IMR-90 (cell line): ENCODE measurements around the gene VEPH1. TPM values are rescaled to one million over a fixed set of nuclear protein-coding genes. Genes with fewer than 3 reads are reported as not detected.

Source experiments
- ATAC-seq: fragments of 200-7000 bp; cut with Tn5 transposase; 2 replicates; pipeline ENCODE4 v1.9.1; 2020; ENCODE audit warnings: low read depth, mild to moderate bottlenecking, moderate library complexity
- BruUV-seq: library from RNA; stranded (reverse); fragments of 400-500 nt; replicated peaks from 2 replicates; lab custom pipeline; 2021; lab: Mats Ljungman, UMichigan
- CTCF ChIA-PET: fragments of 300-600 bp; formaldehyde crosslinking; extraction: SDS; loops from one replicate; lab custom pipeline; 2021; ENCODE audit warnings: antibody characterized with exemption; lab: Yijun Ruan, JAX
- POLR2A ChIA-PET: fragments of 300-600 bp; sonication (Branson Sonifier 250); formaldehyde crosslinking; loops from one replicate; lab custom pipeline; 2022; ENCODE audit warnings: antibody characterized with exemption; ENCODE audit not compliant: unreplicated experiment; lab: Charles Lee
- DNase-seq: peaks from one replicate; pipeline ENCODE4 v3.0.0; 2013
- H2AFZ ChIP-seq: replicated peaks from 2 replicates; pipeline ENCODE3; 2013; ENCODE audit warnings: low read length, mild to moderate bottlenecking; ENCODE audit not compliant: poor library complexity
- H2AK5ac ChIP-seq: 2 replicates; pipeline ENCODE4 v1.6.1; 2013; ENCODE audit warnings: low read depth, low read length, inconsistent platforms
- H2AK9ac ChIP-seq: replicated peaks from 2 replicates; pipeline ENCODE3; 2013; ENCODE audit warnings: mild to moderate bottlenecking, low read depth, low read length, moderate library complexity; ENCODE audit not compliant: poor library complexity
- H2BK120ac ChIP-seq: 2 replicates; pipeline ENCODE4 v1.6.1; 2013; ENCODE audit warnings: low read depth, low read length, inconsistent platforms
- H2BK15ac ChIP-seq: 3 replicates; pipeline ENCODE4 v1.6.1; 2013; ENCODE audit warnings: low read depth, low read length, inconsistent platforms
- H2BK20ac ChIP-seq: 2 replicates; pipeline ENCODE4 v1.6.1; 2013; ENCODE audit warnings: low read depth, mild to moderate bottlenecking, inconsistent platforms, low read length, moderate library complexity
- H2BK5ac ChIP-seq: 2 replicates; pipeline ENCODE4 v1.6.1; 2013; ENCODE audit warnings: mild to moderate bottlenecking, low read depth, low read length, inconsistent platforms; ENCODE audit not compliant: poor library complexity, severe bottlenecking
- H3K14ac ChIP-seq: replicated peaks from 2 replicates; pipeline ENCODE4 v1.6.1; 2013; ENCODE audit warnings: low read depth, low read length, inconsistent platforms
- H3K18ac ChIP-seq: 2 replicates; pipeline ENCODE4 v1.6.1; 2013; ENCODE audit warnings: low read depth, low read length, control low read depth
- H3K23ac ChIP-seq: 2 replicates; pipeline ENCODE4 v1.6.1; 2013; ENCODE audit warnings: low read depth, low read length, inconsistent platforms
- H3K27ac ChIP-seq: 2 replicates; pipeline ENCODE4 v1.5.1; 2013; ENCODE audit warnings: mild to moderate bottlenecking, control low read depth, low read length; ENCODE audit not compliant: insufficient read depth
- H3K27me3 ChIP-seq: 2 replicates; pipeline ENCODE4 v1.6.1; 2013; ENCODE audit warnings: low read length; ENCODE audit not compliant: control insufficient read depth, insufficient read depth
- H3K36me3 ChIP-seq: 2 replicates; pipeline ENCODE4 v1.6.1; 2013; ENCODE audit warnings: low read length, mixed read lengths; ENCODE audit not compliant: control insufficient read depth, insufficient read depth
- H3K4ac ChIP-seq: 2 replicates; pipeline ENCODE4 v1.6.1; 2013; ENCODE audit warnings: low read depth, low read length, inconsistent platforms
- H3K4me1 ChIP-seq: 2 replicates; pipeline ENCODE4 v1.6.1; 2013; ENCODE audit warnings: low read length, mixed read lengths; ENCODE audit not compliant: control insufficient read depth, insufficient read depth
- H3K4me2 ChIP-seq: 2 replicates; pipeline ENCODE4 v1.6.1; 2013; ENCODE audit warnings: low read depth, mild to moderate bottlenecking, control low read depth, low read length, moderate library complexity
- H3K4me3 ChIP-seq: 2 replicates; pipeline ENCODE4 v1.5.1; 2013; ENCODE audit warnings: low read depth, mild to moderate bottlenecking, control low read depth, low read length, moderate library complexity; ENCODE audit not compliant: insufficient read depth
- H3K56ac ChIP-seq: 2 replicates; pipeline ENCODE4 v1.6.1; 2013; ENCODE audit warnings: low read length, inconsistent platforms; ENCODE audit not compliant: insufficient read depth; ENCODE audit errors: extremely low read depth
- H3K79me1 ChIP-seq, 2 experiments: 2 replicates each; pipeline ENCODE4 v1.6.1; 2013; ENCODE audit warnings: low read length in 2 of 2, inconsistent platforms in 1 of 2, low read depth in 1 of 2
- H3K9ac ChIP-seq: 2 replicates; pipeline ENCODE4 v1.6.1; 2013; ENCODE audit warnings: low read depth, low read length, control low read depth
- H3K9me1 ChIP-seq: 2 replicates; pipeline ENCODE4 v1.6.1; 2013; ENCODE audit warnings: low read length, inconsistent platforms; ENCODE audit not compliant: insufficient read depth
- H3K9me3 ChIP-seq: 2 replicates; pipeline ENCODE4 v1.6.1; 2013; ENCODE audit warnings: low read length; ENCODE audit not compliant: control insufficient read depth, insufficient read depth
- H4K20me1 ChIP-seq: 2 replicates; pipeline ENCODE4 v1.6.1; 2013; ENCODE audit warnings: low read length, inconsistent platforms; ENCODE audit not compliant: insufficient read depth
- H4K5ac ChIP-seq: 2 replicates; pipeline ENCODE4 v1.6.1; 2013; ENCODE audit warnings: mild to moderate bottlenecking, low read depth, low read length, control low read depth
- H4K8ac ChIP-seq, 2 experiments: 2 replicates each; pipeline ENCODE4 v1.6.1; 2013; ENCODE audit warnings: low read depth in 2 of 2, low read length in 2 of 2, control low read depth in 1 of 2, inconsistent platforms in 1 of 2
- H4K91ac ChIP-seq: 2 replicates; pipeline ENCODE4 v1.6.1; 2013; ENCODE audit warnings: low read depth, low read length, inconsistent platforms; ENCODE audit not compliant: insufficient read depth
- BHLHE40 ChIP-seq: fragments of 150-350 bp; IDR thresholded peaks from 2 replicates; pipeline ENCODE4 v1.6.1; 2016; ENCODE audit warnings: mild to moderate bottlenecking, low read depth, low read length
- CHD1 ChIP-seq: IDR thresholded peaks from 2 replicates; pipeline ENCODE4 v1.6.1; 2012; ENCODE audit warnings: low read depth, low read length, improper control_type of control experiment
- MAFK ChIP-seq: IDR thresholded peaks from 2 replicates; pipeline ENCODE4 v1.6.1; 2012; ENCODE audit warnings: low read depth, low read length, improper control_type of control experiment
- MAZ ChIP-seq: IDR thresholded peaks from 2 replicates; pipeline ENCODE4 v1.6.1; 2012; ENCODE audit warnings: low read depth, mild to moderate bottlenecking, low read length, improper control_type of control experiment, moderate library complexity, borderline replicate concordance
- MXI1 ChIP-seq: IDR thresholded peaks from 2 replicates; pipeline ENCODE4 v1.6.1; 2012; ENCODE audit warnings: low read depth, mild to moderate bottlenecking, low read length, moderate library complexity, borderline replicate concordance
- POLR2A ChIP-seq: IDR thresholded peaks from 2 replicates; pipeline ENCODE4 v1.6.1; 2012; ENCODE audit warnings: mild to moderate bottlenecking, low read depth, low read length
- WGBS, 2 experiments: methylation state at CpG; one replicate each; pipeline versions ENCODE4 v1.1.5 to v1.1.7; 2013; ENCODE audit warnings: missing lambda C conversion rate in 2 of 2; ENCODE audit not compliant: insufficient read length in 1 of 2; ENCODE audit errors: extremely low coverage in 2 of 2; 5-methylcytosine and 5-hydroxymethylcytosine counted together
- dilution Hi-C: fragments of 300-500 bp; cut with HindIII; formaldehyde crosslinking; loops from one replicate; pipeline ENCODE4 v1.14.3; 2018; ENCODE audit warnings: low sequenced_read_pairs; ENCODE audit not compliant: unreplicated experiment
- in situ Hi-C: fragments of 300-500 bp; cut with MboI; formaldehyde crosslinking; loops from 3 replicates; pipeline ENCODE4 v1.14.3; 2019; ENCODE audit warnings: low sequenced_read_pairs, inconsistent platforms, mixed read lengths
- intact Hi-C: fragments of 100-400 bp; cut with micrococcal nuclease; formaldehyde crosslinking; loops from 2 replicates; pipeline ENCODE4 v1.10.0; 2022
- polyA plus RNA-seq, 3 experiments: library from polyadenylated mRNA; depleted of rRNA; stranded (reverse); fragments of >200 nt; gene quantifications; 2 replicates each; pipeline ENCODE4 v1.2.3, GENCODE V29; 2012; ENCODE audit warnings: low replicate concordance in 1 of 3
- total RNA-seq: library from RNA; depleted of rRNA; stranded (reverse); fragments of >200 nt; gene quantifications from 2 replicates; pipeline ENCODE4 v1.2.3, GENCODE V29; 2012

The VEPH1 gene
- total and polyA plus RNA-seq, 2 of the 4 experiments (the other 2 are of a cell fraction): 30.5 to 130 TPM

- intact Hi-C loops: loop anchor here (1.0 to 10.0 kb wide), 8 partner anchors 41 to 1263 kb away; partner anchors contain the start of gene SHOX2
- no peak overlapping the region for H3K4me3 ChIP-seq
- H2AK5ac ChIP-seq: peak overlapping the region; percentile 5; the same call in 1 of the 2 replicates
- ATAC-seq: no peak
- H2AK9ac ChIP-seq: peak overlapping the region; percentile 57
- DNase-seq: peak; percentile 21
- H4K20me1 ChIP-seq: no peaks in the 10 kb centered on the region
- H3K27ac ChIP-seq: peak overlapping the region; percentile 86
- peak overlapping the region; percentile 90 for H4K5ac ChIP-seq
- no peaks in the 10 kb centered on the region for H3K27me3 ChIP-seq
- peak overlapping the region; percentile 86 for H2BK120ac ChIP-seq
- peak overlapping the region; percentile 88; the same call in 1 of the 2 replicates for H3K14ac ChIP-seq
- H3K18ac ChIP-seq: peak overlapping the region; percentile 88; the same call in 1 of the 2 replicates
- in situ Hi-C loops: no loop called here
- peak overlapping the region; percentile 85; the same call in 1 of the 2 replicates for H3K9ac ChIP-seq
- peak overlapping the region; percentile 87 for H2BK5ac ChIP-seq
- H3K9me3 ChIP-seq: no peaks in the 10 kb centered on the region
- peaks cover 33% of the 10 kb centered on the region for H3K4me1 ChIP-seq
- peak overlapping the region; percentile 84; the same call in 2 of the 3 replicates for H2BK15ac ChIP-seq
- no peaks in the 10 kb centered on the region for H3K36me3 ChIP-seq
- TF ChIP-seq BHLHE40: no peak
- no peak for TF ChIP-seq POLR2A
- no peak for TF ChIP-seq MAFK
- no peak for TF ChIP-seq MXI1
- TF ChIP-seq MAZ: no peak
- no peak for TF ChIP-seq CHD1
- WGBS, 2 experiments: no CpG with 5 or more reads among the region's 4 CpGs
- peak overlapping the region; percentile 55 to 89 for H4K8ac ChIP-seq
- BruUV-seq: no TSS peak
- POLR2A ChIA-PET: interaction anchor here (1.2 kb wide), 1 partner anchor 95 kb away, joined by 3 read pairs; the partner anchor contains the start of gene PTX3
- dilution Hi-C loops: no loop called here
- peak overlapping the region; percentile 78; the same call in 1 of the 2 replicates for H2BK20ac ChIP-seq
- H3K79me1 ChIP-seq: peaks cover 16 to 46% of the 10 kb centered on the region in 2 experiments; a peak in 3 of 4 replicates
- H3K56ac ChIP-seq: 0 out of 2 replicates have a peak overlapping the region, but pooled peaks have one; percentile 1
- H3K9me1 ChIP-seq: peaks cover 21% of the 10 kb centered on the region
- peak overlapping the region; percentile 66 for H3K4ac ChIP-seq
- peak overlapping the region; percentile 30; the same call in 1 of the 2 replicates for H3K23ac ChIP-seq
- H2AFZ ChIP-seq: peak overlapping the region; percentile 9
- H3K4me2 ChIP-seq: peak overlapping the region; percentile 14; the same call in 1 of the 2 replicates
- peak overlapping the region; percentile 23; the same call in 1 of the 2 replicates for H4K91ac ChIP-seq
- CTCF ChIA-PET: interaction anchor here (0.9 to 3.1 kb wide), 10 partner anchors 11 to 1000 kb away, joined by 3 to 65 read pairs (median 6); no protein-coding TSS in a partner anchor
Observed at GRCh38 chr3:157531771-157532170, 28.6 kb upstream of the VEPH1 start.
